Lung (tissue), 16 donors: ENCODE results near the gene HRCT1. TPM values are rescaled to one million over a fixed set of nuclear protein-coding genes. Genes with fewer than 3 reads are reported as not detected.
A peak's percentile ranks its signal among the peaks of the same experiment; 100 is the strongest.

Experiments used
- ATAC-seq: fragments of 200-7000 bp; cut with Tn5 transposase; one replicate; pipeline ENCODE4 v1.9.1; 2020; ENCODE audit warnings: moderate number of reproducible peaks; ENCODE audit not compliant: insufficient read depth, low FRiP score
- DNase-seq, 3 donors: peaks; one replicate each; pipeline ENCODE4 v3.0.0-alpha.2; 2013 to 2017
- H3K27ac ChIP-seq, 2 donors: one replicate each; pipeline ENCODE4 v1.5.1; 2013; ENCODE audit warnings: mild to moderate bottlenecking in 2 of 2, moderate library complexity in 2 of 2, control low read depth in 1 of 2, inconsistent platforms in 1 of 2, low read depth in 1 of 2, low read length in 1 of 2
- H3K27me3 ChIP-seq, 3 donors: one replicate each; pipeline ENCODE4 v1.5.1; 2013; ENCODE audit warnings: low read length in 2 of 3; ENCODE audit not compliant: control insufficient read depth in 3 of 3, insufficient read depth in 3 of 3
- H3K36me3 ChIP-seq, 4 donors: one replicate each; pipeline ENCODE4 v1.5.1; 2013; ENCODE audit warnings: low read length in 4 of 4, mild to moderate bottlenecking in 1 of 4, moderate library complexity in 1 of 4; ENCODE audit not compliant: control insufficient read depth in 4 of 4, insufficient read depth in 4 of 4
- H3K4me1 ChIP-seq, 5 donors: one replicate each; pipeline ENCODE4 v1.5.1; 2013; ENCODE audit warnings: low read length in 5 of 5, mild to moderate bottlenecking in 2 of 5, moderate library complexity in 1 of 5; ENCODE audit not compliant: control insufficient read depth in 5 of 5, insufficient read depth in 5 of 5
- H3K4me3 ChIP-seq: one replicate; pipeline ENCODE4 v1.5.1; 2013; ENCODE audit warnings: mild to moderate bottlenecking, control low read depth, moderate library complexity
- H3K9ac ChIP-seq, 2 donors: one replicate each; pipeline ENCODE4 v1.5.1; 2013; ENCODE audit warnings: low read length in 2 of 2, control low read depth in 1 of 2; ENCODE audit not compliant: insufficient read depth in 1 of 2
- H3K9me3 ChIP-seq, 4 donors: one replicate each; pipeline ENCODE4 v1.5.1; 2013; ENCODE audit warnings: low read length in 3 of 4, mild to moderate bottlenecking in 1 of 4, moderate library complexity in 1 of 4; ENCODE audit not compliant: control insufficient read depth in 4 of 4, insufficient read depth in 3 of 4
- CTCF ChIP-seq: IDR thresholded peaks from 2 replicates; pipeline ENCODE4 v1.5.1; 2012; ENCODE audit warnings: mild to moderate bottlenecking; ENCODE audit errors: control extremely low read depth, extremely low read depth
- WGBS, 2 donors: extraction: QIAGEN DNeasy Blood & Tissue Kit; methylation state at CpG; one replicate each; pipeline ENCODE4 v1.1.7; 2013; 5-methylcytosine and 5-hydroxymethylcytosine counted together
- long read RNA-seq, 5 donors: transcript quantifications; one replicate each; lab custom pipeline, GENCODE V29; 2026
- polyA plus RNA-seq, 2 donors: library from polyadenylated mRNA; stranded (reverse); fragments of 200-250 nt; gene quantifications; one replicate each; pipeline ENCODE4 v1.2.1, GENCODE V29; 2013
- total RNA-seq, 2 donors: library from RNA; depleted of rRNA in 1 of 2; stranded (reverse); fragments of >200 nt in 1 of 2; gene quantifications; one replicate each; pipeline ENCODE4 v1.2.1, GENCODE V29; 2014 to 2021
- donor health status: control.
- donor health status: control.
- donor health status: Bipolar disorder and iron deficiency.
- donor health status: healthy.
- donor health status: DM: yes; HTN: yes; CAD: no.

The HRCT1 gene
- total RNA-seq, result 10 to 100 TPM in 1 of 2 donors, not detected in 1; 14.1 TPM
- polyA plus RNA-seq, result 1 to 10 TPM; 1.7 to 6.3 TPM
- long read RNA-seq, donor 1, partial matches to known transcripts, result 0 of 2 reads
- long read RNA-seq, donor 1, other reads (novel, unspliced or antisense), result 0 of 2 reads
- long read RNA-seq, donor 2, partial matches to known transcripts, result 0 of 1 reads
- long read RNA-seq, donor 2, other reads (novel, unspliced or antisense), result 0 of 1 reads
- long read RNA-seq, donor 3, result 0 reads
- long read RNA-seq, donor 4, result 0 reads
- long read RNA-seq, donor 5, partial matches to known transcripts, result 0 of 1 reads
- long read RNA-seq, donor 5, other reads (novel, unspliced or antisense), result 0 of 1 reads

DNA sequence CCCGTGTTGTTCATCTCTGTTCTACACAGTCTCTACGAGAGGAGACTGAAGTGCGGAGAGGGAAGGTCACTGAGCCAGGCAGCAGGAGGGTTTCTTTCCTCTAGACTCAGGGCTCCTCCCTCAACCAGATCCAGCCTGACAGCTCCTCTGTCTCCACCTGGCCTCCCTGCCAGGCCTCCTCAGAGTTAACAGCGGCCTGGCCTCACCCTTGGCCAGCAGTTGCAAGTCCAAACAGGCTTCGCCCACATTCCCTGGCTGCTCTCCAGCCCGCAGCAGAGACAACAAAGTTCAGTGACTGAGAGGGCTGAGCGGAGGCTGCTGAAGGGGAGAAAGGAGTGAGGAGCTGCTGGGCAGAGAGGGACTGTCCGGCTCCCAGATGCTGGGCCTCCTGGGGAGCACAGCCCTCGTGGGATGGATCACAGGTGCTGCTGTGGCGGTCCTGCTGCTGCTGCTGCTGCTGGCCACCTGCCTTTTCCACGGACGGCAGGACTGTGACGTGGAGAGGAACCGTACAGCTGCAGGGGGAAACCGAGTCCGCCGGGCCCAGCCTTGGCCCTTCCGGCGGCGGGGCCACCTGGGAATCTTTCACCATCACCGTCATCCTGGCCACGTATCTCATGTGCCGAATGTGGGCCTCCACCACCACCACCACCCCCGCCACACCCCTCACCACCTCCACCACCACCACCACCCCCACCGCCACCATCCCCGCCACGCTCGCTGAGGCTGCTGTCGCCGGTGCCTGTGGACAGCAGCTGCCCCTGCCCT lies at the start of gene HRCT1:
TSS of gene HRCT1 (plus strand) at position 291 of the 768 bp plus-strand sequence. CDS start at position 377, 86 bp downstream.
- DNase-seq (peak; percentile 91 to 96 (median 94)), ATAC-seq (peak; percentile 24)
- Histone ChIP-seq H3K27ac (peak within 1 kb of the TSS; percentile 96 to 99), H3K4me3 (no peak within 1 kb of the TSS), H3K9me3 (no peaks in the 10 kb centered on the region), H3K9ac (peak within 1 kb of the TSS in 1 of 2 donors; percentile 26), H3K27me3 (no peaks in the 10 kb centered on the region), H3K4me1 (peaks cover 0 to 50% (median 41%) of the 10 kb centered on the region in 5 donors), H3K36me3 (no peaks in the 10 kb centered on the region)
- 45 to 77% methylated on average over 28 to 30 of the region's 30 CpGs for WGBS, 2 donors
- TF ChIP-seq CTCF, result no peak

DNA sequence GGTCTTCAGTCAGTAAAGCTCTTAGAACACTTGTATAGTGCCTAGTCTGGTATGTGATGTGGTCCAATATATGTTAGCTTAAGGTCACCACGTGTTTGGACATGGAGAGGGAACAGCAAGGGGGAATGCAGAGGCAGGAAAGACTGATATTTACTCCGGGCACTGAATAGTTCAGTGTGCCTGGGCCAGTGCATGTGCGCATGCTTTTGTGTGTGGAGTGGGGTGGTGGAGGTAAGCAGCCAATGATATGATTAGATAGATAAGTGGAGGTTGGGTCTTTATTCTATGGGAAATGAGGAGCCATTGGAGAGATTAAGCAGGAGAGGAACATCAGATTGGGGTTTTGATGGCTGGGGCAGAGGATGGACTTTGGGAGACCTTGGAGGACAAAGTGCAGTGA lies 49.8 kb upstream of the HRCT1 start:
- no peak overlapping the region for H3K27ac ChIP-seq
- H3K27me3 ChIP-seq, result no peaks in the 10 kb centered on the region
- DNase-seq, result no peak
- H3K4me1 ChIP-seq, result peaks cover 0 to 11% (median 0%) of the 10 kb centered on the region in 5 donors
- H3K4me3 ChIP-seq, result no peak overlapping the region
- H3K9ac ChIP-seq, result no peak overlapping the region
- WGBS, 2 donors, result 79% methylated on average over 3 of the region's 3 CpGs
- H3K9me3 ChIP-seq, result no peaks in the 10 kb centered on the region
- no peak for ATAC-seq
- H3K36me3 ChIP-seq, result peaks cover 0 to 14% (median 6%) of the 10 kb centered on the region in 4 donors
- TF ChIP-seq CTCF, result no peak

- no peak for DNase-seq
- no peak for ATAC-seq
- no peak overlapping the region for H3K4me3 ChIP-seq
- peaks cover 0 to 11% (median 0%) of the 10 kb centered on the region in 5 donors for H3K4me1 ChIP-seq
- H3K9me3 ChIP-seq, result no peaks in the 10 kb centered on the region
- H3K27ac ChIP-seq, result no peak overlapping the region
- H3K9ac ChIP-seq, result no peak overlapping the region
- 89 to 91% methylated on average over 5 of the region's 5 CpGs for WGBS, 2 donors
- peaks cover 0 to 12% (median 5%) of the 10 kb centered on the region in 4 donors for H3K36me3 ChIP-seq
- no peak for TF ChIP-seq CTCF
- H3K27me3 ChIP-seq, result no peaks in the 10 kb centered on the region
Observed at GRCh38 chr9:35856882-35857281, 49.1 kb upstream of the HRCT1 start.
